GM19099 (cell line): ENCODE measurements around the gene AMBRA1.

Source experiments
- POLR2A ChIP-seq: IDR thresholded peaks from 3 replicates; pipeline ENCODE4 v1.6.1; 2011; ENCODE audit warnings: low read depth; ENCODE audit not compliant: insufficient read length; ENCODE audit errors: extremely low read depth

AMBRA1 gene

GRCh38 chr11:46445192-46445919 lies 148.5 kb downstream of the AMBRA1 start:
- TF ChIP-seq POLR2A: no peak

DNA sequence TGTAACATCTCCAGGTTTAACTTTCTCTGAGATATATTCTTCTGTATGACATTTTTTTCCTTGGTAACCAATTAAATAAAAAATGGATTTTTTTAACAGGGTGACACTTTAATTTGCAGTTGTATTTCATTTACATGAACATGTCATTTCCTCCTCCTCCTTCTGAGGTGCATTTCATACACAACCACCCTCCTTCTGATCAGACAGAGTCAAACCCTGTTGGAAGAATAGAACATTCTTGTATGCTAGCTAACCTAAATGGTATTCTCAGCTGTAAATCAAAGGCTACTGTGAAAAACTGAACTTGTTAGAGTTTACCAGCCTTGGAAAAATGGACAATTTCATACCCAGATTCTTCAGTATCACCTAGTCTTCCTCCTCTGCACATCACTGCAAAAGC lies 149.5 kb downstream of the AMBRA1 start:
- no peak for TF ChIP-seq POLR2A

- no peak for TF ChIP-seq POLR2A
These were observed 155.6 kb downstream of the AMBRA1 start for GRCh38 chr11:46438211-46438610.

- no peak for TF ChIP-seq POLR2A
These were observed 156.6 kb downstream of the AMBRA1 start for GRCh38 chr11:46437122-46437689.

DNA sequence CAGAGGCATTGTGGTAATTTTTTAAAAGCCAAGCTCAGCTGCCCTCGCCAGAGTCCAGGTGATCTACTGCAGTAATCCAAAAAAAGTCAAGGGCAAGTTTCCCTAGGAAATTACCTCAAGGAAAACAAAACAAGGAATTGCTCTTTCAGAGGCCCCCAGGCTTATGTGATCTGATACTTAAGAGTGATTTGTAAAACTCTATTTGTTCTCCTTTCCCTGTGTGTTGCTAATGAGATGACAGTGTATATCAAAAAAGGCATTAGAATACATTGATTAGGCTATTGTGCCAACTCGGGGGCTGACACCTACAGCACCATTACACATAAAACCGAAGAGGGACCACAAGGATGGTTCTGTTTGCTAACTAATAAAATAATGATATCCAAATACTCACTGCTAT lies 157.7 kb downstream of the AMBRA1 start:
- no peak for TF ChIP-seq POLR2A

DNA sequence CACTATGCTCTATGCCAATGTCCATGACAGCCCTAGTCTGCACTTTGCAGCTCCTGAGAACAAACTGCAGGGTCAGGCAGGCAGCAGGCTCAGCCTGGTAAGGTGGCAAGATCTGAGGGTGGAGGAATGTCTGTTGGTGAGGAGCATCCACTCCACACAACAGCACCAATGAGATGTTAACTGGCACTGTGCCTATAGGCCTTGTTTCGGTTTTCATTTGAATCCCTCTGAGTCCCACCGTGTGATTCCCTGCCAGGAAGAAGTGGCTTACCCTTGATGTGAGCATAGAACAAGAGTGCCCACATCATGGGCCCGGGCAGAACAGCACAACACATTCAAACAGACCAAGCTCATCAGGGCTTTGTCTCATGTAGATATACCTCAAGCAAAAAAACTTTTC lies 158.1 kb downstream of the AMBRA1 start:
- TF ChIP-seq POLR2A: no peak

- no peak for TF ChIP-seq POLR2A
These were observed 162.6 kb downstream of the AMBRA1 start for GRCh38 chr11:46431211-46431610.

GRCh38 chr11:46429717-46430116 lies 164.1 kb downstream of the AMBRA1 start:
- no peak for TF ChIP-seq POLR2A

DNA sequence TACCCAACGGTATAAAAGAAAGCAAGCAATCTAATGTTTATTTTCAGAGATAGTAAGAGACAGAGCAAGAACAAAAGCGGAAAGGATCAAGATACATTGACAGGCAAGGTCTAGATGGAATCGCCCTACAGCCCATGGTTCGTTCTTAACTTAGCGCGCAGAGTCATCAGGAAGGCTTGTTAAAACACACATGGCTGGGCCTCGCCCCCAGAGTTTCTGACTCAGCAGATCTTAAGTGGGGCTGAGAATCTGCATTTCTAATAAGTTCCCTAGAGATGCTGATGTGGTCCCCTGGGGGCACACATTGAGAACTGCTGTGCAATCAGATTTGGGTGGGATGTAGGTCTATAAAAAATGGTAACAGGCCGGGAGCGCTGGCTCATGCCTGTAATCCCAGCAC lies 166.5 kb downstream of the AMBRA1 start:
- TF ChIP-seq POLR2A: no peak

- no peak for TF ChIP-seq POLR2A
These were observed 167.4 kb downstream of the AMBRA1 start for GRCh38 chr11:46426233-46426991.

DNA sequence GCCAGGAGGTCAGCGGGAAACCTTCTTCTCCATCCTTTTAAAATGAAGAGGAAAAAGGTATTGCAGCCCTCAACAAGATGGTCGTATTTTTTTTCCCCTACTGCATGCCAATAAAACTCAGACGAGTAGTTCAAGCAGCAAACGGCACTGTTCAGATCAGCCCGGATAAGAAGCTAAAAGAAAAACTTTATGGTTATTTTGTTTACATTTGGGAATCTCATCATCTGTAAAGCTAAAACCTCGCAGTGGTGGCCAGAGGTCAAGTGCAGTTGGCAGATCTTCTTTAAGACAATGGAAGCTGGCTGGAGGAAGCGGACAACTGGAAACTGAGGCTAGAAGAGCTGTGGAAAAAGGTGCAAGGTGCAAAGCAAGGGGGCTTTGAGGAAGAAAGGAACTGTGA lies 171.2 kb downstream of the AMBRA1 start:
- no peak for TF ChIP-seq POLR2A

GRCh38 chr11:46421257-46421880 lies 172.5 kb downstream of the AMBRA1 start:
- no peak for TF ChIP-seq POLR2A

- TF ChIP-seq POLR2A: no peak
These were observed 173.3 kb downstream of the AMBRA1 start for GRCh38 chr11:46420513-46420912.

GRCh38 chr11:46418751-46419150 lies 175.1 kb downstream of the AMBRA1 start:
- TF ChIP-seq POLR2A: no peak

GRCh38 chr11:46417711-46418110 lies 176.1 kb downstream of the AMBRA1 start:
- TF ChIP-seq POLR2A: no peak
